GM23338 (cell line): ENCODE measurements around the gene PIGH. TPM values are rescaled to one million over a fixed set of nuclear protein-coding genes. Genes with fewer than 3 reads are reported as not detected.
A peak's percentile ranks its signal among the peaks of the same experiment; 100 is the strongest.

Experiments used
- ATAC-seq: fragments of 200-7000 bp; cut with Tn5 transposase; 3 replicates; pipeline ENCODE4 v1.9.1; 2020
- DNase-seq: peaks from one replicate; pipeline ENCODE4 v3.0.0-alpha.2; 2015; ENCODE audit warnings: low spot score
- H2AFZ ChIP-seq: fragments of 200-600 bp; sonication (generic); 2 replicates; pipeline ENCODE4 v1.8.0; 2016; ENCODE audit warnings: antibody characterized with exemption, mild to moderate bottlenecking, moderate library complexity
- H3F3A ChIP-seq: fragments of 200-600 bp; sonication (generic); replicated peaks from 2 replicates; pipeline ENCODE4 v1.8.0; 2017; ENCODE audit warnings: antibody characterized with exemption, mixed run types, low read depth
- H3K27ac ChIP-seq: fragments of 200-600 bp; sonication (generic); 2 replicates; pipeline ENCODE4 v1.6.1; 2016; ENCODE audit warnings: low read depth
- H3K27me3 ChIP-seq: fragments of 200-600 bp; sonication (generic); 2 replicates; pipeline ENCODE4 v1.8.0; 2016; ENCODE audit warnings: mild to moderate bottlenecking, mixed run types, moderate library complexity; ENCODE audit not compliant: insufficient read depth
- H3K36me3 ChIP-seq: fragments of 200-600 bp; sonication (generic); 2 replicates; pipeline ENCODE4 v1.8.0; 2016; ENCODE audit warnings: mild to moderate bottlenecking; ENCODE audit not compliant: insufficient read depth
- H3K4me1 ChIP-seq: fragments of 200-600 bp; sonication (generic); 2 replicates; pipeline ENCODE4 v1.8.0; 2016; ENCODE audit warnings: mild to moderate bottlenecking, moderate library complexity; ENCODE audit not compliant: insufficient read depth
- H3K4me2 ChIP-seq: fragments of 200-600 bp; sonication (generic); 2 replicates; pipeline ENCODE4 v1.7.1; 2017; ENCODE audit warnings: mixed run types
- H3K4me3 ChIP-seq: fragments of 200-600 bp; sonication (generic); 2 replicates; pipeline ENCODE4 v1.6.1; 2016; ENCODE audit warnings: mixed run types
- H3K79me2 ChIP-seq: fragments of 200-600 bp; sonication (generic); replicated peaks from 2 replicates; pipeline ENCODE4 v1.8.0; 2017; ENCODE audit warnings: mild to moderate bottlenecking; ENCODE audit not compliant: insufficient read depth
- H3K9me2 ChIP-seq: fragments of 200-600 bp; sonication (generic); 2 replicates; pipeline ENCODE4 v1.8.0; 2017; ENCODE audit not compliant: insufficient read depth
- H4K20me1 ChIP-seq: fragments of 200-600 bp; sonication (generic); replicated peaks from 2 replicates; pipeline ENCODE4 v1.8.0; 2017; ENCODE audit warnings: mild to moderate bottlenecking; ENCODE audit not compliant: insufficient read depth
- H3K27ac Mint-ChIP-seq: 2 replicates; pipeline ENCODE4 v1.8.0; 2020; ENCODE audit warnings: inconsistent platforms, mild to moderate bottlenecking, moderate library complexity, mixed read lengths
- H3K27me3 Mint-ChIP-seq: 3 replicates; pipeline ENCODE4 v1.8.0; 2022; ENCODE audit warnings: low read depth, mild to moderate bottlenecking, moderate library complexity, mixed read lengths, inconsistent platforms; ENCODE audit not compliant: insufficient read depth, poor library complexity
- H3K36me3 Mint-ChIP-seq: 3 replicates; pipeline ENCODE4 v1.8.0; 2021; ENCODE audit warnings: low read depth, mild to moderate bottlenecking, inconsistent platforms, moderate library complexity, mixed read lengths
- H3K4me1 Mint-ChIP-seq: 3 replicates; pipeline ENCODE4 v1.8.0; 2020; ENCODE audit warnings: mild to moderate bottlenecking, inconsistent platforms, mixed read lengths
- H3K4me3 Mint-ChIP-seq: 3 replicates; pipeline ENCODE4 v1.8.0; 2021; ENCODE audit warnings: moderate library complexity, mild to moderate bottlenecking, inconsistent platforms, mixed read lengths
- H3K9me3 Mint-ChIP-seq: 3 replicates; pipeline ENCODE4 v1.8.0; 2020; ENCODE audit warnings: moderate library complexity, mild to moderate bottlenecking, inconsistent platforms, mixed read lengths
- CREB1 ChIP-seq: fragments of 250-450 bp; sonication (Bioruptor Pico); IDR thresholded peaks from 2 replicates; pipeline ENCODE4 v1.5.0; 2020; ENCODE audit warnings: low read depth, mild to moderate bottlenecking, moderate library complexity
- CTCF ChIP-seq, 2 experiments: fragments of 200-600 bp in 1 of 2; sonication (generic) in 1 of 2; conservative IDR thresholded peaks; 2 replicates each; pipeline versions ENCODE4 v1.5.1 to v1.6.1; 2016 to 2017; ENCODE audit warnings: antibody characterized with exemption in 2 of 2, low read depth in 2 of 2, mild to moderate bottlenecking in 2 of 2, moderate library complexity in 1 of 2
- ETS1 ChIP-seq: IDR thresholded peaks from 2 replicates; pipeline ENCODE4 v1.6.1; 2016; ENCODE audit warnings: antibody characterized with exemption
- EZH2 ChIP-seq: fragments of 200-600 bp; sonication (generic); IDR thresholded peaks from one replicate; pipeline ENCODE4 v1.8.0; 2017; ENCODE audit warnings: antibody characterized with exemption, mild to moderate bottlenecking, low read depth; ENCODE audit not compliant: unreplicated experiment
- EZH2phosphoT487 ChIP-seq: fragments of 200-600 bp; sonication (generic); IDR thresholded peaks from one replicate; pipeline ENCODE4 v1.8.1; 2018; ENCODE audit warnings: antibody characterized with exemption; ENCODE audit not compliant: unreplicated experiment
- JUNB ChIP-seq: IDR thresholded peaks from one replicate; pipeline ENCODE4 v1.6.1; 2016; ENCODE audit warnings: antibody characterized with exemption; ENCODE audit not compliant: unreplicated experiment
- NANOG ChIP-seq: IDR thresholded peaks from 2 replicates; pipeline ENCODE4 v1.6.1; 2016; ENCODE audit warnings: antibody characterized with exemption, borderline replicate concordance
- POLR2AphosphoS5 ChIP-seq: IDR thresholded peaks from 2 replicates; pipeline ENCODE4 v1.6.1; 2016; ENCODE audit warnings: antibody characterized with exemption, low read depth
- REST ChIP-seq: IDR thresholded peaks from one replicate; pipeline ENCODE4 v1.6.1; 2018; ENCODE audit warnings: antibody characterized with exemption; ENCODE audit not compliant: unreplicated experiment
- STAT1 ChIP-seq: IDR thresholded peaks from one replicate; pipeline ENCODE4 v1.6.1; 2016; ENCODE audit warnings: antibody characterized with exemption; ENCODE audit not compliant: unreplicated experiment
- ZNF114 ChIP-seq: fragments of 250-450 bp; sonication (Bioruptor Pico); IDR thresholded peaks from 2 replicates; pipeline ENCODE4 v1.5.0; 2020; ENCODE audit warnings: mild to moderate bottlenecking, moderate library complexity
- ZNF331 ChIP-seq: fragments of 250-450 bp; sonication (Bioruptor Pico); IDR thresholded peaks from 2 replicates; pipeline ENCODE4 v1.5.0; 2020; ENCODE audit warnings: low read depth, mild to moderate bottlenecking, moderate library complexity
- ZNF462 ChIP-seq: fragments of 250-450 bp; sonication (Bioruptor Pico); IDR thresholded peaks from 2 replicates; pipeline ENCODE4 v1.5.0; 2020; ENCODE audit warnings: mild to moderate bottlenecking, moderate library complexity
- polyA plus RNA-seq: library from polyadenylated mRNA; unstranded; fragments of >200 nt; fragmentation: Nextera tagmentation; extraction: Ambion mirVana; gene quantifications from 2 replicates; pipeline ENCODE4 v1.2.1, GENCODE V29; 2016
- total RNA-seq: library from RNA; depleted of rRNA; stranded (reverse); fragments of >200 nt; shearing (Covaris generic); gene quantifications from 2 replicates; pipeline ENCODE4 v1.2.3, GENCODE V29; 2014

The PIGH gene
- total and polyA plus RNA-seq, 2 experiments from 2014 or later = 8.7 to 9.3 TPM

- Histone ChIP-seq H4K20me1 (no peaks in the 10 kb centered on the region), H3K4me2 (peak overlapping the region; percentile 93), H3K79me2 (no peaks in the 10 kb centered on the region), H3K36me3 (peaks cover 5% of the 10 kb centered on the region; the same call in 1 of the 2 replicates), H2AFZ (peak overlapping the region; percentile 97), H3K27ac (no peak overlapping the region), H3K4me1 (peaks cover 14% of the 10 kb centered on the region), H3K9me2 (no peaks in the 10 kb centered on the region), H3F3A (no peaks in the 10 kb centered on the region), H3K27me3 (peaks cover 17% of the 10 kb centered on the region), H3K4me3 (peak overlapping the region; percentile 94)
- H3K9me3 Mint-ChIP-seq = no peaks in the 10 kb centered on the region
- H3K4me3 Mint-ChIP-seq = peak overlapping the region; percentile 98
- ATAC-seq (peak; percentile 59), DNase-seq (peak; percentile 77)
- H3K36me3 Mint-ChIP-seq = peaks cover 23% of the 10 kb centered on the region
- H3K27ac Mint-ChIP-seq = peak overlapping the region; percentile 92
- H3K27me3 Mint-ChIP-seq = peaks cover 13% of the 10 kb centered on the region
- peaks cover 26% of the 10 kb centered on the region for H3K4me1 Mint-ChIP-seq
- TF ChIP-seq EZH2 = no peak
- TF ChIP-seq EZH2phosphoT487 = no peak
- no peak for TF ChIP-seq ZNF114 (CRISPR knock-in tag)
- TF ChIP-seq ZNF331 (CRISPR knock-in tag) = no peak
- TF ChIP-seq POLR2AphosphoS5 = no peak
- no peak for TF ChIP-seq NANOG
- no peak for TF ChIP-seq STAT1
- no peak for TF ChIP-seq ETS1
- no peak for TF ChIP-seq CTCF (conservative IDR thresholded peaks at IDR 0.05; ENCODE audit: low read depth in 2 of 2)
- no peak for TF ChIP-seq ZNF462
- no peak for TF ChIP-seq JUNB
- TF ChIP-seq REST = no peak
- no peak for TF ChIP-seq CREB1 (CRISPR knock-in tag)
Observed at GRCh38 chr14:67620217-67620785, 20.2 kb upstream of the PIGH start.
